NCI-H146 (cell line): Measurements from ENCODE around the gene FXYD6.

Source experiments
- DNase-seq: peaks from one replicate; lab custom pipeline; 2025; lab: John Stamatoyannopoulos, UW

The FXYD6 gene

DNA sequence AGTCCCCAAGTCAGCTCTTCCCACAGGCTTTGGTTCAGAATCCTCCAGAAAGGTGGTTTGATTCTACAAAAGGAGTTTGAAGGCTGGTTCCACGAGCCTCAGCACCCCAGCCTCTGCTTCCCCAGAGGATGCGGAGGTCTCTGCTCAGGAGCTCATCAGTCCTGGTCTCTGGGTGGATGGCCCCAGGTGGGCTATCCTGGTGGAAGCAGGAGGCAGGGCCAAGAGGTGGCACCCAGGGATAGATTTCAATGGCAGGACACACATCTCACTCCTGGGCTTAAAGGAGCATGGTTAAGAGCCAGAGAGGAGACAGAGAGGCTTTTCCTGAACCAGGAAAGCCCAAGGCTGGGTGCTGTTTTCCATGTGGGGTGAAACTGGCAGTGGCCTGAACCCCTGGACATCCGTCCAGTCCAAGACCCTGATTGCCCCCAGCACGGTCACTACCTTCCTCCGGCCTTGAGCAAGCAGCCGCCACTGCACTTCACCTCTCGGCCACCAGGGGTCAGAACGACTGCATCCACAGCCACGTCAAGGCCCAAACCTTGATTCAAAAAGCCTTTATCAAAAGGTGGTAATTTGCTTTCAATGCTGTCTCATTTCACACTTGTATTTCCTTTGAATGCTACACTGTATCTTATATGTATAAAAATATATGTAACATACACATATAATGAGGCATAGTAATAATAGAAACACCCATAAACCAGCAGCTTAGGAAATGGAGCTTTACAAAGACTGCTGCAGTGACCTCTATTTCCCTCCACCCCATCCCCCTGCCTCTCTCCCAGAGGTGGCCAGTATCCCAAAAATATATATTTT, 32.6 kb downstream of the FXYD6 start:
- DNase-seq, result peak; percentile 52

GRCh38 chr11:117842131-117842941, 34.1 kb downstream of the FXYD6 start:
- DNase-seq, result no peak

DNA sequence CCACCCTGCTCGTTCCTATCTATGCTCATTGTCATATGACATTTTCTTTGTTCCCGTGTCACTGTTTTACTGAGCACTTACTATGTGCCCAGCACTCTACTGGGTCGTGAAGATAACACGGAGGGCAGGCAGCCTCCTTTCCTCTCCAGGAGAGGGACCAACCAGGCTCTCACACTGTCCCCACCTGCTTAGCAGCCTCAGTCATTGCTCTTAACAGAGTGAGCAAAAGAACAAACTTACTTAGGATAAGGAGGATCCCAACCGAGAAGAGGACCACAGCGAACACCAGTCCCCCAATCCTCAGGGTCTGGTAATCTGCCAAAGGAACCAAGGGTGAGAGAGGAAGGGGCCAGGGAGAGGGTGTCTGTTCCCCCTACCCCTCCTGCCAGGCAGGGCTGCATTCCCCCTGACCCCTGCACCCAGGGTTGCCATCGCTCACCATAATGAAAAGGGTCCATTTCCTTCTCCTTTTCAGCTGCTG, 34.9 kb downstream of the FXYD6 start:
- no peak for DNase-seq

DNA sequence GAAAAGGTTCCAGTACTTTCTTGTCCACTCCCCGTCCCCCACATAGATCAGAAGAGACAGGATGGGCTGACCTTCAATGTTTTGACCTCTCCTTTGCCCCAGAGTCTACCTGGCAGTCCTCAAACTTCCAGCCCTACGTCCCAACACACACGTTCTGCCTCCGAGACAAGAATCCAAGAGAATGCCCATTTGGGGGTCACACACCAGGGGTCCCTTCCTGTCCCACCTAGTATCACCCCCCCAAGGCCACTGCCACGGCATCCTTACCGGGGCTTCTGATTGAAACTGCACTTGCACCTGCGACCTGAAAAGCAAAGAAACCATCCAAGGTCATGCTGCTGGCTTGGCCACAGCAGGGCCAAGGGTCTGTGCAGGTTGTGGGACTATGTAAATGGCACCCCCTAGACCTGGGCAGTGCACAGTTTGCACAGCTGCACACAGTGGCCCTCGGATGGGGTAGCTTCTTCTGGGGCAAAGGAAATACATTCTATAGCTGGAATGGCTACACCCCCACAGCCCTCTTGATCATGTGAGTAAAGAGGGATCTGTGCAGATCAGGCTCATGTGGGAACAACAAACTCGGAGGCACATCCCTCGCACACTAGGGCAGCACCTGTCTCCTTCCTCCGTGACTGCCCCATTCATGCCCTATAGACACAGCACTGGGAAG, 35.4 kb downstream of the FXYD6 start:
- DNase-seq, result no peak

DNA sequence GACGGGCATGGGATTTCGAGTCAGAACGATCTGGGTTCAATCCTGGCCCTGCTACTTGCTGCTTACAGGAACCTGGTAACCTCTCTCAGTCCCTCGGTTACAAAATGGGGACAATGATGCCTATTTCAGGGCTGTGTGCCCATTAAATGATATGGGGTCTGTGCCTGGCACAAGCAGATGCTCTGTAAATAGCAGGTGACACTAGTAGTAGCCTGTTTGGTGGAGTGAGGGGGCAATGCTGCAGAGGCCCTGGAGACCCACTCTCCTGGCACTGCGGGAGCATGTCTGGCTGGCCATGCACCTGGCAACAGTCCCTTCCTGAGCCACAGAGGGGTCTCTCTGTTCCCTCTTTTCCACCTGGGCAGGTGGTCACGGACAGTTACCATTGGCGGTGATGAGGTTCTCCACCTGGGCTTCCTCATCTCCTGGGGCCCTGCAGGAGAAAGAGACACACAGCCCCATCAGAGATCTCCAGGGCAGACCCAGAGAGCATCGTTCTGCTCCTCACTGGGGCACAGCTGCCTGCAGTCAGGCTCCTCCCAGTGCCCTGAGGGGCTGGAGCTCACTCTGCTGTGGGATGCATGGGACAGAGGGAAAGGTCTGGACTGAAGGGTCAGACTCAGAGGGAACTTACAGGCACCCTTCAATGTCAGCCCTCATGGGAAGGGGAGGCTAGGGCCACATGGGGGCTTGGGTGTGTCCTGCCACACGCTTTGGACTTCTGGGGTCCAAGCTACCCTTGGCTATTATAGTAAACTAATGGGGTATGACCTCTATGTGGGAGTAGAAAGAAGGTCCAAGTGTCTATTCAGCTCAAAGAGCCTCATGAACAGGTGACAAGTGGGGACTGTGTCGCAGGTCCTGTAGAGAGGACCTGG, 36.3 kb downstream of the FXYD6 start:
- no peak for DNase-seq

- no peak for DNase-seq
These were observed 37.0 kb downstream of the FXYD6 start for GRCh38 chr11:117839380-117839881.

DNA sequence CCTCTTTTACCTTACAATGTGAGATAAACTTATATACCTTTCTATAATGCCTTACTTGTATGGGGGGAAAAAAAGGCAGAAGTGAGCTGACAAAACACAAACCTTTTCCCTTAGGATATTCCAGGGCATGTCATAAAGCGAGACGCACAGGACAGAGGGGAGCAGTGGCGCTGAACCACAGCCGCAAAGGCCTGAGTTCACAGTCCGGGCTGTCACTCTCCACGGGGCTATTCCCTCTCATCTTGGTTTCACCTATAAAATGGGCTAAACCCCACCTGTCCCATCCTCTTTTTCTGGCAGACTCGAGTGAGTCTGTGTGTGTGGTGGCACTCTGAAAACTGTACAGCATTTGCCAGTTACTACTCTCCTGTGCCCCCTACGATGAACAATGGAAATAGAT, 37.6 kb downstream of the FXYD6 start:
- DNase-seq, result no peak

GRCh38 chr11:117837791-117838190, 38.7 kb downstream of the FXYD6 start:
- DNase-seq, result no peak

DNA sequence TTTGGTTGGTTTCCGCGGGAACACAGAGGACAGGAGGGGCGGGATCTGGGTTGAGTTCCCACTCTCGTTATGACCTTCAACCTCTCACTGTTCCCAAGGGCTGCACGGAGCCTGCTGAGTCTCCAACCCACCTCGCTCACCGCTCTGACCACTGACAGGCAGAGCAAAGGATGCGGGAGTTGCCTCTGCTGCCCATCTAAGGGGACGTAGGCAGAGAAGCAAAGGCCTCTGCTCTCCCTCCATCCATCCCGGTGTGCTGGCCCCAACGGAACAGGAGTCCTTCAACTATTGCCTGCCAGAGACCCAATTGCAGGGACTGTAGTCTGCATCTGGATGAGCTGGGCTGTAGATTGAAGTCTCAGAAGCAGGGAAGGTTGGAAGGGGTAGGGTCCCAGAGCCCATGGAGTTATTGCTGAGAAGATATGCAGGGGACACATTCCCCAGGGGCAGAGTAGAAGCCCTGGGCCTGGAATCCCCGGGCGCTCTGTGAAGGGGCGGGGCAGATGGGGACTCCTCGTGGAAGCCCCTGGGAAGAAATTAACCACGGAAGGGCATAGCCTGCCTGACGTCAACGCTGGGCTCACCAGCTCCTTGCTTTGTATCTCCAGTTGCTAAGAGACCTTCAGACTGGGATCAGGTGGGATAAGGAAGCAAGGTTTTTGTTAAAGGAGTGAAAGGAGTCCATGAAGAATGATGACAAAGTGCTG, 39.2 kb downstream of the FXYD6 start:
- DNase-seq, result no peak

DNA sequence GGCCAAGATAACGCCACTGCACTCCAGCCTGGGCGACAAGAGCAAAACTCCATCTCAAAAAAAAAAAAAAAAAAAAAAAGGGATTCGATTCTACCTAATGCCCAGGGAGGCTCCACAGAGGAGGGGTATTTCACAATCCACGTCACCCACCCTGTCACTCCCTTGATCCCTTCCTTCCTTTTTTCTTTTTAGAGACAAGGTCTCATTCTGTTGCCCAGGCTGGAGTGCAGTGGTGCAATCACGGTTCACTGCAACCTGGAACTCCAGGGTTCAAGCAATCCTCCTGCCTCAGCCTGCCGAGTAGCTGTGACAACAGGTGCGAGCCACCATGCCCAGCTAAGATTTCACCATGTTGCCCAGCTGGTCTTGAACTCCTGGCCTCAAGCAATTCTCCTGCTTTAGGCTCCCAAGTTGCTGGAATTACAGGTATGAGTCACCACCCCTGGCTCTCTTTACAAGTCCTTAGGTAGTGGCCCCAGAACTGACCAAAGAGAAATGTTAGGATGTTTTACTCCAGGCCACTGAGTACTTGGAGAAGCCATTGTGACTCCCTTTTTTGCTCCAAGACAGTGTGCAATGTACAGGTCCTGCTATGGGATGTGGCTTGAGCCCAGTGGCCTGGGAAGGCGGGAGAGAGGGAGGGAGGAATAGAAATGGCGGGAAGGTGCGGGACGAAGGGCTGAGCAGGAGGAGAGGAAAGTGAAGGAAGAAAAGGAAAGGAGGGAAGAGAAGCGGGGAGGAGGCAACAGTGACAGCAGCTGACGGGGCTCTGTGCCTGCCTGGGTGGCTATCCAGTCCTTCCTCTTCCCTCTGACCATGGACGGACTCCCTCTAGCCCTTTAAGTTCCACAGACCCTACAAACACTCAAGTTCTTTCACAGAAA, 40.1 kb downstream of the FXYD6 start:
- no peak for DNase-seq

GRCh38 chr11:117835576-117835975, 40.9 kb downstream of the FXYD6 start:
- DNase-seq, result no peak

GRCh38 chr11:117834838-117835443, 41.5 kb downstream of the FXYD6 start:
- no peak for DNase-seq

GRCh38 chr11:117834068-117834810, 42.2 kb downstream of the FXYD6 start:
- DNase-seq, result no peak

GRCh38 chr11:117833401-117833891, 43.0 kb downstream of the FXYD6 start:
- peak; percentile 98 for DNase-seq

DNA sequence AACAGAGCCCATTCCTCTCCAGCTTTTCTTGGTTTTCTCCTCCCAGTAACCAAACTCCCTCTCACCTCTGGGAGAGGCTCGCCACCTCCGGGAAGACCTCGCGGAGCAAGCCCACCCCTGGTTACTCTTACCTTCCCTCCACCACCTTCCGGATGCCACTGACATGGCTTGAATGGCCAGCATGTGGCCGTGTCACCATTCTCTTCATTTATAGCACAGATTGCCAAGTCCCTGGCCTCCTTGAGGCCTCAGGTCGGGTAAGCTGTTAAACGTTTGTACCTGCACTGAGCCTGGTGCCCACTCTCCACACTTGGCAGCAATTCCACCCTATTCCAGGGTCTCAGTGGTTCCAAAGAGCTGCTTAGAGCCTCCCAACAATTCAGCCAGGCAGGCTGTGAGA, 43.9 kb downstream of the FXYD6 start:
- DNase-seq, result no peak

- DNase-seq, result no peak
These were observed 44.6 kb downstream of the FXYD6 start for GRCh38 chr11:117831661-117832415.

- no peak for DNase-seq
These were observed 45.6 kb downstream of the FXYD6 start for GRCh38 chr11:117830674-117831351.
